SK-N-SH (cell line): Measurements from ENCODE around the gene ERC1. TPM values are rescaled to one million over a fixed set of nuclear protein-coding genes. Genes with fewer than 3 reads are reported as not detected.
A peak's percentile ranks its signal among the peaks of the same experiment; 100 is the strongest.

Source experiments
- CTCF ChIA-PET: fragments of 300-600, 350-600 bp; formaldehyde crosslinking; extraction: SDS; loops from one replicate; lab custom pipeline; 2021; lab: Yijun Ruan, JAX
- POLR2A ChIA-PET: fragments of 350-600 bp; sonication (Branson Sonifier 250); formaldehyde crosslinking; extraction: SDS; loops from one replicate; lab custom pipeline; 2020; ENCODE audit warnings: antibody characterized with exemption, inconsistent platforms; lab: Yijun Ruan, JAX
- DNase-seq: peaks from one replicate; pipeline ENCODE4 v3.0.0; 2012
- H2AFZ ChIP-seq: fragments of 200-600 bp; sonication (generic); 2 replicates; pipeline ENCODE4 v1.8.1; 2016; ENCODE audit warnings: antibody characterized with exemption, mild to moderate bottlenecking, low read depth
- H3F3A ChIP-seq: fragments of 200-600 bp; sonication (generic); replicated peaks from 2 replicates; pipeline ENCODE3; 2016; ENCODE audit warnings: antibody characterized with exemption, mild to moderate bottlenecking; ENCODE audit not compliant: insufficient read depth
- H3K27ac ChIP-seq, 2 experiments: fragments of 200-500 bp in 1 of 2; fragments of 200-600 bp in 1 of 2; sonication (Bioruptor generic) in 1 of 2; sonication (generic), shearing (Covaris generic) in 1 of 2; 2 replicates each; pipeline versions ENCODE4 v1.5.1 to v1.6.1; 2014 to 2016; ENCODE audit warnings: low read depth in 2 of 2, inconsistent platforms in 1 of 2, low read length in 1 of 2, mild to moderate bottlenecking in 1 of 2, mixed read lengths in 1 of 2
- H3K27me3 ChIP-seq: fragments of 200-600 bp; sonication (generic), shearing (Covaris generic); 2 replicates; pipeline ENCODE4 v1.6.1; 2016; ENCODE audit warnings: mixed run types; ENCODE audit not compliant: insufficient read depth
- H3K36me3 ChIP-seq, 2 experiments: fragments of 200-500 bp in 1 of 2; fragments of 200-600 bp in 1 of 2; sonication (Bioruptor generic) in 1 of 2; sonication (generic) in 1 of 2; replicated peaks in 1 of 2; 2 replicates each; pipeline versions ENCODE3 to v1.5.1; 2014 to 2016; ENCODE audit warnings: low read length in 1 of 2, mild to moderate bottlenecking in 1 of 2; ENCODE audit not compliant: insufficient read depth in 2 of 2, control insufficient read depth in 1 of 2
- H3K4me1 ChIP-seq, 2 experiments: fragments of 200-500 bp in 1 of 2; fragments of 200-600 bp in 1 of 2; sonication (Bioruptor generic) in 1 of 2; sonication (generic), shearing (Covaris generic) in 1 of 2; 2 replicates each; pipeline versions ENCODE4 v1.5.1 to v1.6.1; 2014 to 2016; ENCODE audit warnings: low read depth in 1 of 2, low read length in 1 of 2, mixed run types in 1 of 2; ENCODE audit not compliant: insufficient read depth in 2 of 2, control insufficient read depth in 1 of 2
- H3K4me2 ChIP-seq: fragments of 200-600 bp; sonication (generic), shearing (Covaris generic); 2 replicates; pipeline ENCODE4 v1.6.1; 2017; ENCODE audit warnings: mixed run types
- H3K4me3 ChIP-seq, 2 experiments: fragments of 200-500 bp in 1 of 2; fragments of 200-600 bp in 1 of 2; sonication (Bioruptor generic) in 1 of 2; sonication (generic), shearing (Covaris generic) in 1 of 2; 2 replicates each; pipeline versions ENCODE4 v1.5.1 to v1.8.1; 2014 to 2016; ENCODE audit warnings: low read depth in 2 of 2, inconsistent platforms in 1 of 2, low read length in 1 of 2, mild to moderate bottlenecking in 1 of 2, mixed read lengths in 1 of 2, moderate library complexity in 1 of 2
- H3K79me2 ChIP-seq: fragments of 200-600 bp; sonication (generic); 2 replicates; pipeline ENCODE4 v1.8.1; 2017; ENCODE audit warnings: mild to moderate bottlenecking; ENCODE audit not compliant: insufficient read depth
- H3K9ac ChIP-seq: fragments of 200-600 bp; sonication (generic); 2 replicates; pipeline ENCODE4 v1.6.1; 2017; ENCODE audit warnings: mixed run types
- H3K9me2 ChIP-seq: fragments of 200-600 bp; sonication (generic); 2 replicates; pipeline ENCODE4 v1.6.1; 2017; ENCODE audit warnings: mixed run types
- H3K9me3 ChIP-seq: fragments of 200-600 bp; sonication (generic); 2 replicates; pipeline ENCODE4 v1.6.1; 2017; ENCODE audit warnings: mixed run types, mild to moderate bottlenecking, moderate library complexity
- H4K20me1 ChIP-seq: fragments of 200-600 bp; sonication (generic); 2 replicates; pipeline ENCODE4 v1.6.1; 2017; ENCODE audit warnings: mild to moderate bottlenecking, mixed run types; ENCODE audit not compliant: insufficient read depth
- CTCF ChIP-seq: fragments of 200-600 bp; sonication (generic); IDR thresholded peaks from 2 replicates; pipeline ENCODE4 v1.6.1; 2017; ENCODE audit warnings: antibody characterized with exemption, mild to moderate bottlenecking, moderate library complexity
- ELF1 ChIP-seq: IDR thresholded peaks from 2 replicates; pipeline ENCODE4 v1.4.0; 2012
- FOSL2 ChIP-seq: IDR thresholded peaks from 2 replicates; pipeline ENCODE4 v1.4.0; 2012; ENCODE audit warnings: low read depth, mild to moderate bottlenecking, moderate library complexity, borderline replicate concordance
- GABPA ChIP-seq: IDR thresholded peaks from 2 replicates; pipeline ENCODE4 v1.4.0; 2012; ENCODE audit warnings: low read depth, mild to moderate bottlenecking
- GATA2 ChIP-seq: sonication (generic); formaldehyde crosslinking; IDR thresholded peaks from 2 replicates; pipeline ENCODE4 v1.5.0; 2020; ENCODE audit warnings: mild to moderate bottlenecking, missing genetic modification reagents
- MEF2A ChIP-seq: IDR thresholded peaks from 2 replicates; pipeline ENCODE4 v1.4.0; 2012; ENCODE audit warnings: low read depth, borderline replicate concordance
- NFIC ChIP-seq: IDR thresholded peaks from 2 replicates; pipeline ENCODE4 v1.4.0; 2012; ENCODE audit warnings: borderline replicate concordance
- NRF1 ChIP-seq: IDR thresholded peaks from 2 replicates; pipeline ENCODE4 v1.6.1; 2012; ENCODE audit warnings: low read depth, mild to moderate bottlenecking, low read length
- POLR2AphosphoS5 ChIP-seq: IDR thresholded peaks from 2 replicates; pipeline ENCODE4 v1.6.1; 2012; ENCODE audit warnings: low read depth, low read length
- REST ChIP-seq: IDR thresholded peaks from 2 replicates; pipeline ENCODE4 v1.6.1; 2012; ENCODE audit warnings: mild to moderate bottlenecking, low read depth, low read length, moderate library complexity
- RXRA ChIP-seq: IDR thresholded peaks from 2 replicates; pipeline ENCODE4 v1.4.0; 2012; ENCODE audit warnings: low read depth, mild to moderate bottlenecking, borderline replicate concordance
- TAF1 ChIP-seq: IDR thresholded peaks from 2 replicates; pipeline ENCODE4 v1.6.1; 2012; ENCODE audit warnings: low read depth, mild to moderate bottlenecking, low read length, moderate library complexity, borderline replicate concordance
- USF1 ChIP-seq: IDR thresholded peaks from 2 replicates; pipeline ENCODE4 v1.4.0; 2012; ENCODE audit warnings: low read depth, borderline replicate concordance
- USF2 ChIP-seq: fragments of 150-350 bp; IDR thresholded peaks from 2 replicates; pipeline ENCODE4 v1.6.1; 2017; ENCODE audit warnings: antibody characterized with exemption, low read length, low read depth, borderline replicate concordance
- WGBS: methylation state at CpG from one replicate; pipeline ENCODE4 v1.1.6; 2017; ENCODE audit warnings: low lambda C conversion rate; 5-methylcytosine and 5-hydroxymethylcytosine counted together
- polyA plus RNA-seq, 3 experiments: library from polyadenylated mRNA; depleted of rRNA; stranded (reverse); fragments of >200 nt; gene quantifications; 2 replicates each; pipeline ENCODE4 v1.2.3, GENCODE V29; 2012

The ERC1 gene
- polyA plus RNA-seq, 1 of the 3 experiments (the other 2 are of a cell fraction) = 7.5 TPM

- no peak for TF ChIP-seq FOSL2
- TF ChIP-seq, all 33 proteins: peak for 3
Observed at GRCh38 chr12:1117970-1118563, 127.0 kb downstream of the ERC1 start (continued).

GRCh38 chr12:1122786-1123185, 131.8 kb downstream of the ERC1 start:
- H3K79me2 ChIP-seq = peaks cover 25% of the 10 kb centered on the region
- no peak overlapping the region for H2AFZ ChIP-seq
- POLR2A ChIA-PET = no interaction called here
- no peaks in the 10 kb centered on the region for H4K20me1 ChIP-seq
- no peaks in the 10 kb centered on the region for H3K9me2 ChIP-seq
- no peak overlapping the region for H3K9ac ChIP-seq
- no peak overlapping the region for H3K4me2 ChIP-seq
- H3K9me3 ChIP-seq = no peaks in the 10 kb centered on the region
- WGBS = 83% methylated on average over 3 of the region's 3 CpGs
- CTCF ChIA-PET = interaction anchor here (1.1 to 2.3 kb wide), 4 partner anchors 30 to 482 kb away, joined by 3 to 17 read pairs (median 5); no protein-coding TSS in a partner anchor
- peaks cover 1% of the 10 kb centered on the region for H3F3A ChIP-seq
- DNase-seq = peak; percentile 11
- TF ChIP-seq MEF2A (no peak), USF1 (no peak), USF2 (no peak), TAF1 (no peak), GABPA (no peak)
- H3K27me3 ChIP-seq = no peaks in the 10 kb centered on the region
- H3K36me3 ChIP-seq = peaks cover 0 to 11% of the 10 kb centered on the region in 2 experiments
- H3K4me1 ChIP-seq = peaks cover 0 to under 1% of the 10 kb centered on the region in 2 experiments; a peak in 1 of 4 replicates
- no peak overlapping the region for H3K27ac ChIP-seq
- H3K4me3 ChIP-seq = no peak overlapping the region

GRCh38 chr12:1126091-1126490, 135.1 kb downstream of the ERC1 start:
- H3K9me2 ChIP-seq = no peaks in the 10 kb centered on the region
- no peak for DNase-seq
- WGBS = 97% methylated on average over 2 of the region's 2 CpGs
- H4K20me1 ChIP-seq = no peaks in the 10 kb centered on the region
- H3K79me2 ChIP-seq = peaks cover 2% of the 10 kb centered on the region
- no peak overlapping the region for H3K4me2 ChIP-seq
- no peak overlapping the region for H3K9ac ChIP-seq
- TF ChIP-seq GATA2 (CRISPR knock-in tag) (no peak), NRF1 (no peak), CTCF (no peak), RXRA (no peak), USF1 (no peak), MEF2A (no peak), NFIC (no peak), POLR2AphosphoS5 (no peak), ELF1 (no peak), REST (no peak)
- no peak overlapping the region for H2AFZ ChIP-seq
- no peaks in the 10 kb centered on the region for H3K9me3 ChIP-seq
- H3K4me1 ChIP-seq = peaks cover 2 to 10% of the 10 kb centered on the region in 2 experiments; a peak in 2 of 4 replicates
- peaks cover 9% of the 10 kb centered on the region for H3F3A ChIP-seq
- no peak overlapping the region for H3K27ac ChIP-seq
- no peaks in the 10 kb centered on the region for H3K27me3 ChIP-seq
- CTCF ChIA-PET = interaction anchor here (0.8 to 2.1 kb wide), 5 partner anchors 8 to 458 kb away, joined by 3 to 5 read pairs (median 3); no protein-coding TSS in a partner anchor
- POLR2A ChIA-PET = no interaction called here
- H3K36me3 ChIP-seq = peaks cover 0 to 6% of the 10 kb centered on the region in 2 experiments
- H3K4me3 ChIP-seq = no peak overlapping the region
